Liver (tissue), 9 donors: ENCODE results near the gene TRAF3IP3. TPM values are rescaled to one million over a fixed set of nuclear protein-coding genes. Genes with fewer than 3 reads are reported as not detected.

Experiments
- DNase-seq: peaks from one replicate; pipeline ENCODE4 v3.0.0-alpha.2; 2017; ENCODE audit warnings: low spot score
- H3K27ac ChIP-seq, 2 donors: one replicate each; pipeline ENCODE4 v1.7.0; 2013; ENCODE audit warnings: inconsistent platforms in 2 of 2, low read length in 2 of 2, control low read depth in 1 of 2, low read depth in 1 of 2, mild to moderate bottlenecking in 1 of 2
- H3K27me3 ChIP-seq, 4 donors: one replicate each; pipeline versions ENCODE4 v1.6.1 to v1.7.0; 2013; ENCODE audit warnings: low read length in 3 of 4, inconsistent platforms in 1 of 4, mild to moderate bottlenecking in 1 of 4, moderate library complexity in 1 of 4; ENCODE audit not compliant: control insufficient read depth in 4 of 4, insufficient read depth in 4 of 4
- H3K36me3 ChIP-seq, 4 donors: one replicate each; pipeline versions ENCODE4 v1.6.1 to v1.7.0; 2013; ENCODE audit warnings: low read length in 3 of 4, mild to moderate bottlenecking in 3 of 4, low read depth in 1 of 4, moderate library complexity in 1 of 4; ENCODE audit not compliant: control insufficient read depth in 4 of 4, insufficient read depth in 3 of 4
- H3K4me1 ChIP-seq, 4 donors: one replicate each; pipeline versions ENCODE4 v1.6.1 to v1.7.0; 2013; ENCODE audit warnings: low read length in 3 of 4, mild to moderate bottlenecking in 3 of 4, moderate library complexity in 1 of 4; ENCODE audit not compliant: control insufficient read depth in 4 of 4, insufficient read depth in 4 of 4
- H3K4me3 ChIP-seq, 3 donors: one replicate each; pipeline versions ENCODE4 v1.6.1 to v1.7.0; 2013; ENCODE audit warnings: low read length in 3 of 3, control low read depth in 1 of 3, low read depth in 1 of 3, mild to moderate bottlenecking in 1 of 3
- H3K9ac ChIP-seq, 2 donors: one replicate each; pipeline ENCODE4 v1.7.0; 2013; ENCODE audit warnings: low read length in 2 of 2, mild to moderate bottlenecking in 2 of 2, moderate library complexity in 2 of 2, control low read depth in 1 of 2, low read depth in 1 of 2
- H3K9me3 ChIP-seq, 4 donors: one replicate each; pipeline versions ENCODE4 v1.6.1 to v1.7.0; 2013; ENCODE audit warnings: low read length in 3 of 4; ENCODE audit not compliant: control insufficient read depth in 4 of 4
- ATF3 ChIP-seq: IDR thresholded peaks from 2 replicates; pipeline ENCODE4 v1.6.1; 2016; ENCODE audit warnings: antibody characterized with exemption
- EGR1 ChIP-seq, 2 donors: IDR thresholded peaks; 2 replicates each; pipeline ENCODE4 v1.6.1; 2016 to 2018; ENCODE audit warnings: antibody characterized with exemption in 2 of 2, low read depth in 2 of 2
- FOXA2 ChIP-seq: IDR thresholded peaks from 2 replicates; pipeline ENCODE4 v1.6.1; 2016; ENCODE audit warnings: antibody characterized with exemption
- GABPA ChIP-seq, 2 donors: IDR thresholded peaks in 1 of 2; conservative IDR thresholded peaks in 1 of 2; 2 replicates each; pipeline ENCODE4 v1.6.1; 2016; ENCODE audit warnings: antibody characterized with exemption in 2 of 2, mild to moderate bottlenecking in 1 of 2, moderate library complexity in 1 of 2
- HNF4A ChIP-seq, 2 donors: conservative IDR thresholded peaks; 2 replicates each; pipeline ENCODE4 v1.6.1; 2016; ENCODE audit warnings: antibody characterized with exemption in 2 of 2, mild to moderate bottlenecking in 2 of 2
- JUND ChIP-seq, 2 donors: IDR thresholded peaks; 2 replicates each; pipeline ENCODE4 v1.6.1; 2016; ENCODE audit warnings: antibody characterized with exemption in 2 of 2
- MAX ChIP-seq: IDR thresholded peaks from 2 replicates; pipeline ENCODE4 v1.6.1; 2016; ENCODE audit warnings: antibody characterized with exemption
- NR2F2 ChIP-seq: IDR thresholded peaks from 2 replicates; pipeline ENCODE4 v1.6.1; 2016; ENCODE audit warnings: antibody characterized with exemption
- RAD21 ChIP-seq, 2 donors: IDR thresholded peaks; 2 replicates each; pipeline ENCODE4 v1.6.1; 2016; ENCODE audit warnings: antibody characterized with exemption in 2 of 2, mild to moderate bottlenecking in 2 of 2
- RXRA ChIP-seq, 2 donors: IDR thresholded peaks; 2 replicates each; pipeline ENCODE4 v1.6.1; 2017 to 2018; ENCODE audit warnings: antibody characterized with exemption in 2 of 2, mild to moderate bottlenecking in 1 of 2
- SP1 ChIP-seq: IDR thresholded peaks from 2 replicates; pipeline ENCODE4 v1.6.1; 2018; ENCODE audit warnings: antibody characterized with exemption, mild to moderate bottlenecking
- YY1 ChIP-seq: IDR thresholded peaks from 2 replicates; pipeline ENCODE4 v1.6.1; 2016; ENCODE audit warnings: antibody characterized with exemption, mild to moderate bottlenecking
- WGBS: extraction: QIAGEN DNeasy Blood & Tissue Kit; methylation state at CpG from one replicate; pipeline ENCODE4 v1.1.7; 2013; 5-methylcytosine and 5-hydroxymethylcytosine counted together
- polyA plus RNA-seq, 2 donors: library from polyadenylated mRNA; stranded (reverse) in 1 of 2; unstranded in 1 of 2; fragments of 200-250 nt in 1 of 2; fragments of >200 nt in 1 of 2; fragmentation: Nextera tagmentation in 1 of 2; extraction: Ambion mirVana in 1 of 2; gene quantifications; one replicate each; pipeline versions ENCODE4 v1.2.1 to v1.2.3, GENCODE V29; 2013 to 2015
- total RNA-seq, 2 donors: library from RNA; depleted of rRNA; stranded (reverse); fragments of >200 nt; gene quantifications; one replicate each; pipeline ENCODE4 v1.2.3, GENCODE V29; 2014
- TF ChIP-seq, protein P1 (sequence below): IDR thresholded peaks from 2 replicates; pipeline ENCODE4 v1.6.1; 2016; ENCODE audit warnings: antibody characterized with exemption, mild to moderate bottlenecking
- TF ChIP-seq, protein P2 (sequence below): IDR thresholded peaks from 2 replicates; pipeline ENCODE4 v1.6.1; 2016; ENCODE audit warnings: antibody characterized with exemption
- donor health status: healthy.
- donor health status: healthy.
- donor health status: healthy.
- donor health status: healthy.
- donor health status: healthy.

The TRAF3IP3 gene
- total and polyA plus RNA-seq, 4 donors: 0.87 to 3.4 (median 2.2) TPM

- Histone ChIP-seq H3K9ac (no peak overlapping the region), H3K4me3 (no peak overlapping the region), H3K27me3 (no peaks in the 10 kb centered on the region), H3K9me3 (no peaks in the 10 kb centered on the region), H3K4me1 (peaks cover 1 to 29% (median 17%) of the 10 kb centered on the region in 4 donors), H3K27ac (no peak overlapping the region), H3K36me3 (peaks cover 0 to 14% (median 12%) of the 10 kb centered on the region in 4 donors)
- WGBS: 88% methylated on average over 9 of the region's 9 CpGs
- DNase-seq: no peak
- no peak for TF ChIP-seq EGR1 (IDR thresholded peaks at IDR 0.05; ENCODE audit: low read depth in 2 of 2)
- TF ChIP-seq ATF3: no peak
- TF ChIP-seq YY1: no peak
- no peak for TF ChIP-seq JUND (IDR thresholded peaks at IDR 0.05)
- TF ChIP-seq RXRA (IDR thresholded peaks at IDR 0.05): no peak
- TF ChIP-seq SP1: no peak
- TF ChIP-seq GABPA (IDR thresholded peaks at IDR 0.05 in 1 of 2, conservative IDR thresholded peaks at IDR 0.05 in 1 of 2): no peak
- TF ChIP-seq, protein P1, sequence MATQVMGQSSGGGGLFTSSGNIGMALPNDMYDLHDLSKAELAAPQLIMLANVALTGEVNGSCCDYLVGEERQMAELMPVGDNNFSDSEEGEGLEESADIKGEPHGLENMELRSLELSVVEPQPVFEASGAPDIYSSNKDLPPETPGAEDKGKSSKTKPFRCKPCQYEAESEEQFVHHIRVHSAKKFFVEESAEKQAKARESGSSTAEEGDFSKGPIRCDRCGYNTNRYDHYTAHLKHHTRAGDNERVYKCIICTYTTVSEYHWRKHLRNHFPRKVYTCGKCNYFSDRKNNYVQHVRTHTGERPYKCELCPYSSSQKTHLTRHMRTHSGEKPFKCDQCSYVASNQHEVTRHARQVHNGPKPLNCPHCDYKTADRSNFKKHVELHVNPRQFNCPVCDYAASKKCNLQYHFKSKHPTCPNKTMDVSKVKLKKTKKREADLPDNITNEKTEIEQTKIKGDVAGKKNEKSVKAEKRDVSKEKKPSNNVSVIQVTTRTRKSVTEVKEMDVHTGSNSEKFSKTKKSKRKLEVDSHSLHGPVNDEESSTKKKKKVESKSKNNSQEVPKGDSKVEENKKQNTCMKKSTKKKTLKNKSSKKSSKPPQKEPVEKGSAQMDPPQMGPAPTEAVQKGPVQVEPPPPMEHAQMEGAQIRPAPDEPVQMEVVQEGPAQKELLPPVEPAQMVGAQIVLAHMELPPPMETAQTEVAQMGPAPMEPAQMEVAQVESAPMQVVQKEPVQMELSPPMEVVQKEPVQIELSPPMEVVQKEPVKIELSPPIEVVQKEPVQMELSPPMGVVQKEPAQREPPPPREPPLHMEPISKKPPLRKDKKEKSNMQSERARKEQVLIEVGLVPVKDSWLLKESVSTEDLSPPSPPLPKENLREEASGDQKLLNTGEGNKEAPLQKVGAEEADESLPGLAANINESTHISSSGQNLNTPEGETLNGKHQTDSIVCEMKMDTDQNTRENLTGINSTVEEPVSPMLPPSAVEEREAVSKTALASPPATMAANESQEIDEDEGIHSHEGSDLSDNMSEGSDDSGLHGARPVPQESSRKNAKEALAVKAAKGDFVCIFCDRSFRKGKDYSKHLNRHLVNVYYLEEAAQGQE: no peak
These were observed 42.3 kb downstream of the TRAF3IP3 start for GRCh38 chr1:209797978-209798639.

- H3K9me3 ChIP-seq: no peaks in the 10 kb centered on the region
- peak overlapping the region; percentile 59 to 99 for H3K9ac ChIP-seq
- no peaks in the 10 kb centered on the region for H3K27me3 ChIP-seq
- peak overlapping the region; percentile 36 to 55 (median 55) for H3K4me3 ChIP-seq
- H3K27ac ChIP-seq: peak overlapping the region; percentile 94 to 98
- whole genome bisulfite sequencing: 32% methylated on average over 5 of the region's 5 CpGs
- no peaks in the 10 kb centered on the region for H3K36me3 ChIP-seq
- peak; percentile 69 to 72 for TF ChIP-seq JUND (IDR thresholded peaks at IDR 0.05)
- TF ChIP-seq MAX: peak; percentile 73
- peak; percentile 98 to 99 for TF ChIP-seq EGR1 (IDR thresholded peaks at IDR 0.05; ENCODE audit: low read depth in 2 of 2)
- TF ChIP-seq, protein P1: peak; percentile 44
- peak in 1 of 2 donors; percentile 50 for TF ChIP-seq RAD21 (IDR thresholded peaks at IDR 0.05)
- TF ChIP-seq YY1: peak; percentile 80
- TF ChIP-seq NR2F2: no peak
- peak; percentile 60 to 80 for TF ChIP-seq RXRA (IDR thresholded peaks at IDR 0.05)
- no peak for TF ChIP-seq ATF3
- TF ChIP-seq SP1: peak; percentile 71
- no peak for TF ChIP-seq FOXA2
- TF ChIP-seq, protein P2, sequence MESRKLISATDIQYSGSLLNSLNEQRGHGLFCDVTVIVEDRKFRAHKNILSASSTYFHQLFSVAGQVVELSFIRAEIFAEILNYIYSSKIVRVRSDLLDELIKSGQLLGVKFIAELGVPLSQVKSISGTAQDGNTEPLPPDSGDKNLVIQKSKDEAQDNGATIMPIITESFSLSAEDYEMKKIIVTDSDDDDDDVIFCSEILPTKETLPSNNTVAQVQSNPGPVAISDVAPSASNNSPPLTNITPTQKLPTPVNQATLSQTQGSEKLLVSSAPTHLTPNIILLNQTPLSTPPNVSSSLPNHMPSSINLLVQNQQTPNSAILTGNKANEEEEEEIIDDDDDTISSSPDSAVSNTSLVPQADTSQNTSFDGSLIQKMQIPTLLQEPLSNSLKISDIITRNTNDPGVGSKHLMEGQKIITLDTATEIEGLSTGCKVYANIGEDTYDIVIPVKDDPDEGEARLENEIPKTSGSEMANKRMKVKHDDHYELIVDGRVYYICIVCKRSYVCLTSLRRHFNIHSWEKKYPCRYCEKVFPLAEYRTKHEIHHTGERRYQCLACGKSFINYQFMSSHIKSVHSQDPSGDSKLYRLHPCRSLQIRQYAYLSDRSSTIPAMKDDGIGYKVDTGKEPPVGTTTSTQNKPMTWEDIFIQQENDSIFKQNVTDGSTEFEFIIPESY: peak; percentile 55
- peak in 1 of 2 donors; percentile 53 for TF ChIP-seq GABPA (IDR thresholded peaks at IDR 0.05 in 1 of 2, conservative IDR thresholded peaks at IDR 0.05 in 1 of 2)
- peak; percentile 68 to 86 for TF ChIP-seq HNF4A (conservative IDR thresholded peaks at IDR 0.05)
- no peak for DNase-seq
- peaks cover 1 to 44% (median 23%) of the 10 kb centered on the region in 4 donors for H3K4me1 ChIP-seq
These were observed 45.4 kb downstream of the TRAF3IP3 start for GRCh38 chr1:209800984-209801834.
